Measurements from ENCODE around the gene IFI27L2.

GRCh38 chr14:94087891-94088290 is 41.5 kb downstream of the IFI27L2 start:
- TF ChIP-seq CTCF (IDR thresholded peaks at IDR 0.05) = no peak
- TF ChIP-seq POLR2A (IDR thresholded peaks at IDR 0.05) = no peak

All from thyroid gland (tissue), 4 donors.